Measurements from ENCODE around the gene SMPD4.
"Not testable (repeated sequence)": the region's sequence is repeated elsewhere in the genome, so short reads cannot be mapped to it uniquely, and the experiment has no call there.

GRCh38 chr2:130219147-130219546, 37.7 kb upstream of the SMPD4 start:
- TF ChIP-seq CTCF (IDR thresholded peaks at IDR 0.05); EZH2 (IDR thresholded peaks at IDR 0.05; ENCODE audit: borderline replicate concordance, insufficient read depth, low read depth, low read length, poor library complexity, severe bottlenecking): not testable (repeated sequence)
